Thyroid gland (tissue), 4 donors: ENCODE measurements around the gene FAM20B.

Experiments
- POLR2A ChIP-seq, 2 donors: fragments of 450-650 bp; IDR thresholded peaks; one replicate each; pipeline ENCODE4 v1.6.1; 2017; ENCODE audit warnings: antibody characterized with exemption in 2 of 2, mild to moderate bottlenecking in 2 of 2, moderate library complexity in 1 of 2
- TF ChIP-seq, protein P1 (sequence below), 6 experiments: fragments of 200-600 bp in 3 of 6; fragments of 450-650 bp in 3 of 6; sonication (generic) in 3 of 6; IDR thresholded peaks; one replicate each; pipeline ENCODE4 v1.5.1; 2016 to 2019; ENCODE audit warnings: antibody characterized with exemption in 6 of 6, mild to moderate bottlenecking in 2 of 6, inconsistent platforms in 1 of 6, moderate library complexity in 1 of 6

DNA sequence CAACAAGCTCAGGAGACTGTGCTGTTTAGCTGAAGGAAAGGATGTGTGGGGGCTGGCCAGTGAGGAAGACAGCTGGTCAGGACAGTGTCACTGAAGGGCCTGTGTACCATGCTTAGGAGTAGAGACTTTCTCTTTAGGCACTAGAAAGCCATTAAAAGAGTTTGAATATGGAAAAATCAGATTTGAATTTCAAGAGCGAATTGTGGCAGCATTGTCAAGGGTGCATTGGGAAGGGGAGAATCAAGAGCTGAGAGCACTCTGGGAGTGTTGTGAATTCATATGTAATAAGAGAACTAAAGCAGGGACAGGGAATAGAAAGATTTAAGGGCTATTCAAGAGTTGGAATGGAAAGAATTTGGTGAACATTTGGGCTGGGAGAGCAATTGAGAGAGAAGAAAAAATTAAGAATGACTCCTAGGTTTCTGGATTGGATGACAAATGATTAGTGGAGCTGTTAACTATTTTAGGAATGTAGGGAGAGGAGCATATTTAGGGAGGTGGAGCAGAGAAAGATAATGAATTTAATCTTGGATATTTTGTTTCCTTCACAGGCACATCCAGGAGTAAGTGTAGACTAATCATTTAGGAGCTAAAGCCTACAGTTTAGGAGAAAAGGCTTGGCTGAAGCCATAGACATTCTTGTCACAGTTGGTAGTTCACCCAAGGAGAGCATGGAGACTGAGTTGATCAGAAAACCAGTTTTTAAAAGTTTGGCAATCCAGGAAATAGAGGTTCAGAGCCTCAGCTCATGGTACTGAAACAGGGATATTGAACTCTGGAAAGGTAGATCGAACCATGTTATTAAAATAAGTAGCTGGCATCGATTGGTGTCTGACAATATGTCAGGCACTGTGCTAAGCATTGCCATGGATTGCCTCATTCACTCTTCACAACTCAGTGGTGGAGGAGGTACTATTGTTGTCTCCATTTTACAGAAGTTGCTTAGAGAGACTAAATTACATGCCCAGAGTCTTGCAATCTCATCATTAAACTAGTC, 33.1 kb downstream of the FAM20B start:
- TF ChIP-seq, protein P1, sequence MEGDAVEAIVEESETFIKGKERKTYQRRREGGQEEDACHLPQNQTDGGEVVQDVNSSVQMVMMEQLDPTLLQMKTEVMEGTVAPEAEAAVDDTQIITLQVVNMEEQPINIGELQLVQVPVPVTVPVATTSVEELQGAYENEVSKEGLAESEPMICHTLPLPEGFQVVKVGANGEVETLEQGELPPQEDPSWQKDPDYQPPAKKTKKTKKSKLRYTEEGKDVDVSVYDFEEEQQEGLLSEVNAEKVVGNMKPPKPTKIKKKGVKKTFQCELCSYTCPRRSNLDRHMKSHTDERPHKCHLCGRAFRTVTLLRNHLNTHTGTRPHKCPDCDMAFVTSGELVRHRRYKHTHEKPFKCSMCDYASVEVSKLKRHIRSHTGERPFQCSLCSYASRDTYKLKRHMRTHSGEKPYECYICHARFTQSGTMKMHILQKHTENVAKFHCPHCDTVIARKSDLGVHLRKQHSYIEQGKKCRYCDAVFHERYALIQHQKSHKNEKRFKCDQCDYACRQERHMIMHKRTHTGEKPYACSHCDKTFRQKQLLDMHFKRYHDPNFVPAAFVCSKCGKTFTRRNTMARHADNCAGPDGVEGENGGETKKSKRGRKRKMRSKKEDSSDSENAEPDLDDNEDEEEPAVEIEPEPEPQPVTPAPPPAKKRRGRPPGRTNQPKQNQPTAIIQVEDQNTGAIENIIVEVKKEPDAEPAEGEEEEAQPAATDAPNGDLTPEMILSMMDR (IDR thresholded peaks at IDR 0.05), result no peak
- TF ChIP-seq POLR2A (IDR thresholded peaks at IDR 0.05), result no peak
